Smooth muscle cell (in vitro differentiated cells): ENCODE results near the gene DCAF8. TPM values are rescaled to one million over a fixed set of nuclear protein-coding genes. Genes with fewer than 3 reads are reported as not detected.

Experiments used
- DNase-seq: peaks from one replicate; lab custom pipeline; 2025; ENCODE audit not compliant: unreplicated experiment; lab: John Stamatoyannopoulos, UW
- H2AFZ ChIP-seq: fragments of 200-600 bp; sonication (generic); 2 replicates; pipeline ENCODE4 v1.6.0; 2016; ENCODE audit warnings: antibody characterized with exemption, low read depth, mild to moderate bottlenecking
- H3F3A ChIP-seq: fragments of 200-600 bp; sonication (generic); 2 replicates; pipeline ENCODE4 v1.6.0; 2017; ENCODE audit warnings: antibody characterized with exemption, low read depth
- H3K27ac ChIP-seq: fragments of 200-600 bp; sonication (generic); 2 replicates; pipeline ENCODE4 v1.5.1; 2016; ENCODE audit warnings: low read depth, mild to moderate bottlenecking
- H3K27me3 ChIP-seq: fragments of 200-600 bp; sonication (generic); 2 replicates; pipeline ENCODE4 v1.6.1; 2016; ENCODE audit warnings: low read depth, mild to moderate bottlenecking
- H3K36me3 ChIP-seq: fragments of 200-600 bp; sonication (generic); 2 replicates; pipeline ENCODE4 v1.5.1; 2016; ENCODE audit warnings: low read depth
- H3K4me1 ChIP-seq: fragments of 200-600 bp; sonication (generic); 2 replicates; pipeline ENCODE4 v1.5.1; 2016; ENCODE audit warnings: low read depth
- H3K4me2 ChIP-seq: fragments of 200-600 bp; sonication (generic); 2 replicates; pipeline ENCODE4 v1.6.0; 2016; ENCODE audit warnings: mild to moderate bottlenecking
- H3K4me3 ChIP-seq: fragments of 200-600 bp; sonication (generic); 2 replicates; pipeline ENCODE4 v1.5.1; 2016; ENCODE audit warnings: mild to moderate bottlenecking
- H3K79me2 ChIP-seq: fragments of 200-600 bp; sonication (generic); 2 replicates; pipeline ENCODE4 v1.6.0; 2016; ENCODE audit warnings: low read depth, mild to moderate bottlenecking
- H3K9ac ChIP-seq: fragments of 200-600 bp; sonication (generic); 2 replicates; pipeline ENCODE4 v1.6.0; 2016; ENCODE audit warnings: low read depth
- H3K9me3 ChIP-seq: fragments of 200-600 bp; sonication (generic); replicated peaks from 2 replicates; pipeline ENCODE4 v1.5.1; 2016; ENCODE audit warnings: low read depth
- H4K20me1 ChIP-seq: fragments of 200-600 bp; sonication (generic); 2 replicates; pipeline ENCODE4 v1.6.0; 2016; ENCODE audit warnings: low read depth
- CTCF ChIP-seq: fragments of 200-600 bp; sonication (generic); IDR thresholded peaks from 2 replicates; pipeline ENCODE4 v1.5.1; 2017; ENCODE audit warnings: borderline replicate concordance, mild to moderate bottlenecking, antibody characterized with exemption; ENCODE audit not compliant: insufficient read depth, poor library complexity, severe bottlenecking
- WGBS: methylation state at CpG from one replicate; pipeline ENCODE4 v1.1.7; 2016; ENCODE audit warnings: low lambda C conversion rate; 5-methylcytosine and 5-hydroxymethylcytosine counted together
- polyA plus RNA-seq: library from polyadenylated mRNA; unstranded; fragments of >200 nt; fragmentation: Nextera tagmentation; extraction: Ambion mirVana; gene quantifications from 2 replicates; pipeline ENCODE4 v1.2.1, GENCODE V29; 2016
- total RNA-seq: library from RNA; depleted of rRNA; stranded (reverse); fragments of >200 nt; gene quantifications from 2 replicates; pipeline ENCODE4 v1.2.3, GENCODE V29; 2014

Gene DCAF8
- total and polyA plus RNA-seq, 2 experiments from 2014 or later: 63.6 to 79.9 TPM

GRCh38 chr1:160227034-160227433 lies 35.3 kb downstream of the DCAF8 start:
- Histone ChIP-seq H3K27me3 (no peaks in the 10 kb centered on the region), H3K9ac (no peak overlapping the region), H2AFZ (no peak overlapping the region), H3F3A (peaks cover 10% of the 10 kb centered on the region), H3K4me3 (no peak overlapping the region), H3K36me3 (peaks cover 13% of the 10 kb centered on the region), H3K4me1 (no peaks in the 10 kb centered on the region), H3K4me2 (no peak overlapping the region), H3K79me2 (no peaks in the 10 kb centered on the region), H3K27ac (no peak overlapping the region), H3K9me3 (no peaks in the 10 kb centered on the region), H4K20me1 (peaks cover 4% of the 10 kb centered on the region)
- TF ChIP-seq CTCF: no peak
- WGBS: 98% methylated on average over 4 of the region's 4 CpGs
- no peak for DNase-seq

- Histone ChIP-seq H3K36me3 (peaks cover 15% of the 10 kb centered on the region), H3K9me3 (no peaks in the 10 kb centered on the region), H3K4me1 (no peaks in the 10 kb centered on the region), H3K27ac (no peak overlapping the region), H3F3A (peaks cover 13% of the 10 kb centered on the region), H2AFZ (no peak overlapping the region), H3K4me3 (no peak overlapping the region), H3K27me3 (no peaks in the 10 kb centered on the region), H3K4me2 (no peak overlapping the region), H4K20me1 (peaks cover 4% of the 10 kb centered on the region), H3K79me2 (no peaks in the 10 kb centered on the region), H3K9ac (no peak overlapping the region)
- DNase-seq: no peak
- no peak for TF ChIP-seq CTCF
- 95% methylated on average over 2 of the region's 2 CpGs for WGBS
Observed at GRCh38 chr1:160226623-160227022, 35.7 kb downstream of the DCAF8 start.

DNA sequence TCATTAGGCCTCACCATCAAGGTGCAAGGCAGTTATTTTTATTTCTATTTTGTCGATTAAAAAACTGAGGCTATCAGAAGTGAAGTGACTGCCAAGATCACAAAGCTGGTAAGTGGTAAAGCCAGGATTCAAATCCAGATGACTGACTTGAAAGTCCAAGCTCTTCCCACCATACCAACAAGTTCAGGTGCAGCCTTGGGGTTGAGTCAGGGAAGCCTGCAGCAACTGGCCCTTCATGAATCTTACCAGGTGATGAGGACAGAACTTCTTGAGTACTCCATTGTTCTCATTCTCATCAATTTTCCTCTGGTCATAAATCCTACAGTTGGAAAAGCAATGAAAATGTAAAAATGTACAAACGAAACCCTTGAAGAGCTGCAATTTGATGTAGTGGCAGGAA lies 37.0 kb downstream of the DCAF8 start:
- no peak overlapping the region for H3K27ac ChIP-seq
- peaks cover 23% of the 10 kb centered on the region for H3F3A ChIP-seq
- no peak for TF ChIP-seq CTCF
- H3K36me3 ChIP-seq: peaks cover 8% of the 10 kb centered on the region
- H3K9me3 ChIP-seq: no peaks in the 10 kb centered on the region
- DNase-seq: no peak
- no peaks in the 10 kb centered on the region for H3K79me2 ChIP-seq
- no peaks in the 10 kb centered on the region for H3K4me1 ChIP-seq
- no peaks in the 10 kb centered on the region for H3K27me3 ChIP-seq
- H2AFZ ChIP-seq: no peak overlapping the region
- no peak overlapping the region for H3K9ac ChIP-seq
- H4K20me1 ChIP-seq: peaks cover 4% of the 10 kb centered on the region
- no peak overlapping the region for H3K4me2 ChIP-seq
- H3K4me3 ChIP-seq: no peak overlapping the region
- WGBS: 84% methylated on average over 2 of the region's 2 CpGs

GRCh38 chr1:160224606-160225005 lies 37.7 kb downstream of the DCAF8 start:
- H3K27ac ChIP-seq: no peak overlapping the region
- H3K9me3 ChIP-seq: no peaks in the 10 kb centered on the region
- no peak overlapping the region for H2AFZ ChIP-seq
- peaks cover 8% of the 10 kb centered on the region for H3K36me3 ChIP-seq
- peaks cover 1% of the 10 kb centered on the region for H3K4me1 ChIP-seq
- H3K4me3 ChIP-seq: no peak overlapping the region
- peaks cover 23% of the 10 kb centered on the region for H3F3A ChIP-seq
- TF ChIP-seq CTCF: no peak
- no peaks in the 10 kb centered on the region for H3K79me2 ChIP-seq
- H3K4me2 ChIP-seq: no peak overlapping the region
- 100% methylated on average over 2 of the region's 2 CpGs for WGBS
- H3K27me3 ChIP-seq: no peaks in the 10 kb centered on the region
- H4K20me1 ChIP-seq: peaks cover 4% of the 10 kb centered on the region
- no peak for DNase-seq
- no peak overlapping the region for H3K9ac ChIP-seq
